GM08714 (cell line): ENCODE data around the gene ZMYND10.

Source experiments
- H3K4me3 ChIP-seq: fragments of 200-500 bp; sonication (Bioruptor generic); 2 replicates; pipeline ENCODE4 v1.5.1; 2014; ENCODE audit warnings: mild to moderate bottlenecking, low read length, inconsistent platforms
- ZNF274 ChIP-seq: IDR thresholded peaks from 2 replicates; pipeline ENCODE4 v1.6.1; 2012; ENCODE audit warnings: mild to moderate bottlenecking, low read depth, low read length

The ZMYND10 gene

GRCh38 chr3:50375258-50375931, 29.9 kb upstream of the ZMYND10 start:
- no peak overlapping the region for H3K4me3 ChIP-seq
- no peak for TF ChIP-seq ZNF274

GRCh38 chr3:50374363-50375257, 29.1 kb upstream of the ZMYND10 start:
- TF ChIP-seq ZNF274: no peak
- no peak overlapping the region for H3K4me3 ChIP-seq

- H3K4me3 ChIP-seq: no peak overlapping the region
- TF ChIP-seq ZNF274: no peak
Measured at GRCh38 chr3:50373146-50374051, 27.9 kb upstream of the ZMYND10 start.

- no peak for TF ChIP-seq ZNF274
Measured at GRCh38 chr3:50372349-50372748, 26.8 kb upstream of the ZMYND10 start.

GRCh38 chr3:50371133-50371685, 25.7 kb upstream of the ZMYND10 start:
- no peak overlapping the region for H3K4me3 ChIP-seq
- TF ChIP-seq ZNF274: no peak

More at GRCh38 chr3:50372349-50372748, 26.8 kb upstream of the ZMYND10 start:
- no peak overlapping the region for H3K4me3 ChIP-seq

- TF ChIP-seq ZNF274: no peak
- H3K4me3 ChIP-seq: no peak overlapping the region
Measured at GRCh38 chr3:50370594-50370993, 25.1 kb upstream of the ZMYND10 start.

- H3K4me3 ChIP-seq: no peak overlapping the region
- no peak for TF ChIP-seq ZNF274
Measured at GRCh38 chr3:50369012-50369670, 23.6 kb upstream of the ZMYND10 start.

- H3K4me3 ChIP-seq: no peak overlapping the region; the same call in 1 of the 2 replicates
- TF ChIP-seq ZNF274: no peak
Measured at GRCh38 chr3:50365842-50366220, 20.3 kb upstream of the ZMYND10 start.

GRCh38 chr3:50365080-50365841, 19.7 kb upstream of the ZMYND10 start:
- no peak for TF ChIP-seq ZNF274
- peak overlapping the region; percentile 50; the same call in 1 of the 2 replicates for H3K4me3 ChIP-seq

GRCh38 chr3:50364573-50365079, 19.1 kb upstream of the ZMYND10 start:
- no peak for TF ChIP-seq ZNF274
- no peak overlapping the region; the same call in 1 of the 2 replicates for H3K4me3 ChIP-seq

GRCh38 chr3:50359760-50360110, 14.2 kb upstream of the ZMYND10 start:
- TF ChIP-seq ZNF274: no peak
- H3K4me3 ChIP-seq: no peak overlapping the region

GRCh38 chr3:50358911-50359759, 13.6 kb upstream of the ZMYND10 start, which contains the start of gene TMEM115:
Gene TMEM115, minus strand, starts transcription at chr3:50359521. Its CDS starts 458 bp downstream, at chr3:50359063.
- peak within 1 kb of the TSS; percentile 71 for H3K4me3 ChIP-seq
- no peak for TF ChIP-seq ZNF274
